GM10248 (cell line): Measurements from ENCODE around the gene APEH.

Experiments
- CTCF ChIA-PET: fragments of 300-600 bp; sonication (Branson Sonifier 250); formaldehyde crosslinking; extraction: SDS; loops from one replicate; lab custom pipeline; 2021; ENCODE audit warnings: antibody characterized with exemption; lab: Yijun Ruan, JAX
- POLR2A ChIA-PET: fragments of 350-650 bp; sonication (Branson Sonifier 250); formaldehyde crosslinking; extraction: SDS; loops from one replicate; lab custom pipeline; 2020; ENCODE audit warnings: antibody characterized with exemption; lab: Yijun Ruan, JAX
- DNase-seq: peaks from one replicate; pipeline ENCODE4 v3.0.0; 2012; ENCODE audit errors: extremely low spot score
- CTCF ChIP-seq: IDR thresholded peaks from 2 replicates; pipeline ENCODE4 v1.5.1; 2012; ENCODE audit warnings: mild to moderate bottlenecking, low read depth; ENCODE audit errors: extremely low read depth, missing control alignments, control extremely low read depth

Gene APEH

GRCh38 chr3:49673715-49674496, at the start of gene APEH:
APEH (plus strand) TSS chr3:49674351; CDS start chr3:49674402, 51 bp downstream.
- POLR2A ChIA-PET, result interaction anchor here (0.6 kb wide), 1 partner anchor 134 kb away, joined by 3 read pairs; no protein-coding TSS in a partner anchor
- TF ChIP-seq CTCF, result no peak
- DNase-seq, result peak; percentile 99
- CTCF ChIA-PET, result interaction anchor here (0.8 to 5.7 kb wide), 5 partner anchors 21 to 136 kb away, joined by 3 to 198 read pairs (median 9); partner anchors contain the start of genes AMIGO3 and INKA1

GRCh38 chr3:49625071-49625470, 49.1 kb upstream of the APEH start:
- no peak for DNase-seq
- TF ChIP-seq CTCF, result no peak
- CTCF ChIA-PET, result no interaction called here
- POLR2A ChIA-PET, result no interaction called here

GRCh38 chr3:49626101-49626581, 48.0 kb upstream of the APEH start:
- ChIA-PET POLR2A (no interaction called here), CTCF (interaction anchor here (0.9 kb wide), 1 partner anchor 12 kb away, joined by 3 read pairs; no protein-coding TSS in a partner anchor)
- no peak for DNase-seq
- no peak for TF ChIP-seq CTCF

GRCh38 chr3:49626796-49627195, 47.4 kb upstream of the APEH start:
- no peak for TF ChIP-seq CTCF
- ChIA-PET CTCF (interaction anchor here (0.9 to 1.1 kb wide), 2 partner anchors 11 to 87 kb away, joined by 3 to 4 read pairs; no protein-coding TSS in a partner anchor), POLR2A (no interaction called here)
- no peak for DNase-seq

GRCh38 chr3:49627634-49628033, 46.5 kb upstream of the APEH start:
- ChIA-PET POLR2A (no interaction called here), CTCF (interaction anchor here (0.6 to 1.1 kb wide), 2 partner anchors 88 to 1590 kb away, joined by 3 to 4 read pairs; no protein-coding TSS in a partner anchor)
- DNase-seq, result no peak
- TF ChIP-seq CTCF, result no peak

- no peak for TF ChIP-seq CTCF
- DNase-seq, result no peak
- POLR2A ChIA-PET, result no interaction called here
- CTCF ChIA-PET, result interaction anchor here (0.6 kb wide), 1 partner anchor 1589 kb away, joined by 3 read pairs; no protein-coding TSS in a partner anchor
Observed at GRCh38 chr3:49628249-49628648, 45.9 kb upstream of the APEH start.
